ENCODE measurements around the gene DYNLT4. TPM values are rescaled to one million over a fixed set of nuclear protein-coding genes. Genes with fewer than 3 reads are reported as not detected.
A peak's percentile ranks its signal among the peaks of the same experiment; 100 is the strongest.

Gene DYNLT4
- total RNA-seq, 6 donors from 2014 or later: 1.2 to 38.8 (median 10.9) TPM

DNA sequence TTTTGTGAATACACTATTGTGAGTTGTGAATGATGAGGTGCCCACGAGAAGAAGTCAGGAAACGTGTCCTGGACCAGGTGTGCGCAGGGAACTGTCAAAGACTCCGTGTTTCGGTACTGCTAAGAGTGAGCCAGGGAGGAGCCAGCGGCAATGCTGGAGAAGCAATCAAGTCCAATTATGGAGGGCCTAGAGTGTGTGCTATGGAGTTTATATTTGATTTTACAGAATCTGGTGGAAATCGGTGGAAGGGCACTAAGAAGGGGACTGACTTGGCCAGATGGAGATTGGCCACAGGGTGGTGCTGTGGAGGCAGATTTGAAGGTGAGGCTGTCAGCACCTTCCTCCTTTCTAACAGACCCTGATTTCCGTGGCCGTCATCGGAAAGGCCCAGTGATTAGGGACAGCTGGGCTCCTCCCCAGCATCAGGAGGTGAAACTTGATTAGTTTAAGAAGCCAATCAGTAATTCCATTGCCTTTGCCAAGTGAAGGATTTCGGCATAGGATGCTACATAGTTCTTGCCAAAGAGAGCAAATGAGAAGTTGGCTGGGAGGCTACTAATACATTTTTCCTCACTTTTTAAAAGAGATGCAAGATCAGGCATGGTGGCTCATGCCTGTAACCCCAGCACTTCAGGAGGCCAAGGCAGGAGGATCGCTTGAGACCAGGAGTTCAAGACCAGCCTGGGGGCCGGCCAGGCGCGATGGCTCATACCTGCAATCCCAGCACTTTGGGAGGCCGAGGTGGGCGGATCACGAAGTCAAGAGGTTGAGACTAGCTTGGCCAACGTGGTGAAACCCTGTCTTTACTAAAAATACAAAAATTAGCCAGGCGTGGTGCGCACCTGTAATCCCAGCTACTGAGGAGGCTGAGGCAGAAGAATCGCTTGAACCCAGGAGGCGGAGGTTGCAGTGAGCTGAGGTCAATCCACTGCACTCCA is 28.9 kb upstream of the DYNLT4 start:
- H3K36me3 ChIP-seq: no peaks in the 10 kb centered on the region
- H3K4me1 ChIP-seq: peaks cover 0 to 21% (median 8%) of the 10 kb centered on the region in 4 donors
- H3K27ac ChIP-seq: no peak overlapping the region
- ATAC-seq (ENCODE audit: low FRiP score in 2 of 2) (peak; percentile 86 to 87), DNase-seq (peak in 1 of 2 donors; percentile 87)
- no peaks in the 10 kb centered on the region for H3K9me3 ChIP-seq
- no peak overlapping the region for H3K4me3 ChIP-seq
- WGBS, 2 donors: 67 to 69% methylated on average over 23 of the region's 23 CpGs
- TF ChIP-seq EP300 (IDR thresholded peaks at IDR 0.05) (no peak), POLR2A (IDR thresholded peaks at IDR 0.05) (no peak), POLR2AphosphoS5 (IDR thresholded peaks at IDR 0.05) (no peak)
- TF ChIP-seq, protein P1, sequence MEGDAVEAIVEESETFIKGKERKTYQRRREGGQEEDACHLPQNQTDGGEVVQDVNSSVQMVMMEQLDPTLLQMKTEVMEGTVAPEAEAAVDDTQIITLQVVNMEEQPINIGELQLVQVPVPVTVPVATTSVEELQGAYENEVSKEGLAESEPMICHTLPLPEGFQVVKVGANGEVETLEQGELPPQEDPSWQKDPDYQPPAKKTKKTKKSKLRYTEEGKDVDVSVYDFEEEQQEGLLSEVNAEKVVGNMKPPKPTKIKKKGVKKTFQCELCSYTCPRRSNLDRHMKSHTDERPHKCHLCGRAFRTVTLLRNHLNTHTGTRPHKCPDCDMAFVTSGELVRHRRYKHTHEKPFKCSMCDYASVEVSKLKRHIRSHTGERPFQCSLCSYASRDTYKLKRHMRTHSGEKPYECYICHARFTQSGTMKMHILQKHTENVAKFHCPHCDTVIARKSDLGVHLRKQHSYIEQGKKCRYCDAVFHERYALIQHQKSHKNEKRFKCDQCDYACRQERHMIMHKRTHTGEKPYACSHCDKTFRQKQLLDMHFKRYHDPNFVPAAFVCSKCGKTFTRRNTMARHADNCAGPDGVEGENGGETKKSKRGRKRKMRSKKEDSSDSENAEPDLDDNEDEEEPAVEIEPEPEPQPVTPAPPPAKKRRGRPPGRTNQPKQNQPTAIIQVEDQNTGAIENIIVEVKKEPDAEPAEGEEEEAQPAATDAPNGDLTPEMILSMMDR (IDR thresholded peaks at IDR 0.05): peak; percentile 64 to 84 (median 78)
- no peaks in the 10 kb centered on the region for H3K27me3 ChIP-seq

DNA sequence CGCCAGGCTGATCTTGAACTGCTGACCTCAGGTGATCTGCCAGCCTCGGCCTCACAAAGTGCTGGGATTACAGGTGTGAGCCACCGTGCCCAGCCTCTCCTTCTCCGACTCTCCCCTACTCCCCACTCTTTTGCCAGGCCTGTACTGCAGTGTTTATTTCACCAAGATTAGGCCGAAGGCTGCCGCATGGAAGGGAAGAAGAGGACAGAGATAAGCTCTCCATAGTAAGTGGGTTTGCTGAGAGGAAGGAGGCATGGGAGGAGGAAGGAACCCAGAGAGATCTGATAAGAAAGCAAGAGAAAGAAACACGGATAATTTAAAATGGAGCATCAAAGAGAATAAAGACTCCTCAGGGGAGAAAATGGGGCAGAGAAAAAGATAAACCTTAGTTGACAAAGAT is 27.2 kb upstream of the DYNLT4 start:
- WGBS, 2 donors: 47 to 52% methylated on average over 7 of the region's 7 CpGs
- H3K4me1 ChIP-seq: peaks cover 0 to 32% (median 9%) of the 10 kb centered on the region in 4 donors

DNA sequence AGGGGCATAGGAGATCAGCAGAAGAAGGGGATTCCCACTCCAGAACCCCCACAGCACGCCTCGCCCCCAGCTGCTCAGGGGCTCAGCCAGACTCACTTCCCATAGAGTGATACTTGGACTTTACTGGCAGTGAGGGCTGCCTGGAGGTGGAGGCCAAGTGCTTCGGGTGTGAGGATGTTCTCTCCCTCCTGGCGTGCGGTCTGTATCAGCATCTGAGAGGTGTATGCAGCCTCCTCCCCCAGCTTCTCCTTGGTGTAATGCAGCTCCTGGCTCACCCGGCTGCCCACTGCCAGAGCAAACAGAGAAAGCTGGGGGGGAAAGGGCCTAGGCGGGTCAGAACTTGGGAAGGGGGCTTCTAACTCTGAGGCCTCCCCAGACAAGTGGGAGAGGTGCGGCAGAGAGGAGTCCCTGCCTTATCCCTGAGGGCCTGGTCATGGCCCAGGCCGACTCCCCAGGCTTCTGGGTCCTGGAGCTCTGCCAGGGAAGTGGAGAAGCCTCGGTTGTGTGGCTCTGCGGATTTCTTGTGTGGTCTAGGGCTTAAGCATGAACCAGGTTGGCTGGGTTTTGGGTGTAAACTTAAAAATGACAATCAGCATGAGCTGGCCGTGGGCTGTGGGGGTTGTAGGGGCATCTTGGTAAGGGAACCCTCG is 25.0 kb upstream of the DYNLT4 start:
- TF ChIP-seq EP300 (IDR thresholded peaks at IDR 0.05): no peak
- TF ChIP-seq POLR2AphosphoS5 (IDR thresholded peaks at IDR 0.05): no peak
- TF ChIP-seq, protein P1 (IDR thresholded peaks at IDR 0.05): no peak
- H3K9me3 ChIP-seq: no peaks in the 10 kb centered on the region
- no peak overlapping the region for H3K27ac ChIP-seq
- no peaks in the 10 kb centered on the region for H3K27me3 ChIP-seq
- DNase-seq: no peak
- H3K4me3 ChIP-seq: no peak overlapping the region
- 75 to 76% methylated on average over 9 to 13 of the region's 13 CpGs for WGBS, 2 donors
- no peak for ATAC-seq (ENCODE audit: low FRiP score in 2 of 2)
- no peaks in the 10 kb centered on the region for H3K36me3 ChIP-seq
- H3K4me1 ChIP-seq: peaks cover under 1 to 32% (median 9%) of the 10 kb centered on the region in 4 donors

More for the DNA sequence above, 27.2 kb upstream of the DYNLT4 start:
- H3K9me3 ChIP-seq: no peaks in the 10 kb centered on the region
- DNase-seq (no peak), ATAC-seq (ENCODE audit: low FRiP score in 2 of 2) (no peak)
- no peak overlapping the region for H3K4me3 ChIP-seq
- H3K36me3 ChIP-seq: no peaks in the 10 kb centered on the region
- H3K27me3 ChIP-seq: no peaks in the 10 kb centered on the region
- TF ChIP-seq POLR2A (IDR thresholded peaks at IDR 0.05): no peak
- no peak for TF ChIP-seq EP300 (IDR thresholded peaks at IDR 0.05)
- no peak for TF ChIP-seq POLR2AphosphoS5 (IDR thresholded peaks at IDR 0.05)
- TF ChIP-seq, protein P1 (IDR thresholded peaks at IDR 0.05): no peak
- H3K27ac ChIP-seq: no peak overlapping the region

DNA sequence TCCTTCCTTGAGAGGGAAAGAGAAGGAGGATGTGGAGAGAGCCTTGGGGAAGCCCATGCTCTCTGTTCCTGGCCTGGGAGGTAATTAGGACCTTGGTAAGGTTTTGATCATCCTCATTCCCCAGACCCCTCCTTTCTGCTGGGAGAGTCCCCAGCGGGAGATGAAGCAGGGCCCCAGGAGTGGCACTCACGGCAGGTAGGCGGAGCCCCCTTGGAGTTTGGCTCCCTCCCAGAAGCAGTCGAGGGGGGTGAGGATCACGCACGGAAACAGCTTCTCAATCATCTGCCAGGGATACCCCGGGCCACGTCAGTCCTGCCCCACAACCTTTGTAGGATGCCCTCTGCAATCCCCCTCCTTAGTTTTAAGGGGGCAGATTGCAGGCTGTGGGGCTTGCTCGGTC is 24.4 kb upstream of the DYNLT4 start:
- TF ChIP-seq, protein P1 (IDR thresholded peaks at IDR 0.05): no peak
- TF ChIP-seq POLR2A (IDR thresholded peaks at IDR 0.05) (no peak), POLR2AphosphoS5 (IDR thresholded peaks at IDR 0.05) (no peak), EP300 (IDR thresholded peaks at IDR 0.05) (no peak)
- H3K9me3 ChIP-seq: no peaks in the 10 kb centered on the region
- H3K4me3 ChIP-seq: no peak overlapping the region
- H3K36me3 ChIP-seq: no peaks in the 10 kb centered on the region
- ATAC-seq (ENCODE audit: low FRiP score in 2 of 2) (no peak), DNase-seq (no peak)
- peaks cover 6 to 37% (median 9%) of the 10 kb centered on the region in 4 donors for H3K4me1 ChIP-seq
- H3K27me3 ChIP-seq: no peaks in the 10 kb centered on the region
- H3K27ac ChIP-seq: peak overlapping the region in 2 of 4 donors; percentile 11 to 18
- 19 to 53% methylated on average over 4 to 9 of the region's 9 CpGs for WGBS, 2 donors
